GM21423 (cell line): ENCODE data around the gene OR1G1.
"Not testable (repeated sequence)": the region's sequence is repeated elsewhere in the genome, so short reads cannot be mapped to it uniquely, and the experiment has no call there.

ENCODE experiments used
- ATAC-seq: cut with Tn5 transposase; IDR thresholded peaks from one replicate; pipeline ENCODE4 v1.9.1; 2021; ENCODE audit warnings: mild to moderate bottlenecking, moderate library complexity; ENCODE audit not compliant: unreplicated experiment

Gene OR1G1

GRCh38 chr17:3127451-3127850 lies at the start of gene OR1G1:
Gene OR1G1, minus strand, starts transcription at chr17:3127551. Its CDS starts 0 bp downstream, at chr17:3127551.
- no peak for ATAC-seq

GRCh38 chr17:3167574-3167973 lies 40.2 kb upstream of the OR1G1 start:
- no peak for ATAC-seq

GRCh38 chr17:3157218-3157617 lies 29.9 kb upstream of the OR1G1 start:
- ATAC-seq: no peak

GRCh38 chr17:3137494-3137893 lies 10.1 kb upstream of the OR1G1 start:
- ATAC-seq: not testable (repeated sequence)

DNA sequence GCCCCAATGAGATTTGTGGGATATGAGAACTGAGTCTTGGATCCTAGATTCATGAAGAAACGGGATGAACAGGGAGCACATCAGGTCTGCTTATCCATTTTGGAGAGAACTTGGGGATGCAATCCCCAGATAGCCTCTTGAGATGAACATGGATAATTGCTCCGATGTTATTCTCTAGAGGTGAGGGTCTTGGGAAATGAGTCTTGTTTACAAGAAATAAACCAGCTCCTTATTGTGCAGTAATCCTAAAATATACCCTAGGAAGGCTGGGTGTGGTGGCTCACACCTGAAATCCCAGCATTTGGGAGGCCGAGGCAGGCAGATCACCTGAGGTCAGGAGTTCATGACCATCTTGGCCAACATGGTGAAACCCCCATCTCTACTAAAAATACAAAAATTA lies 23.0 kb downstream of the OR1G1 start, which contains the start of gene OR1D2:
TSS of gene OR1D2 (minus strand) at position 101 of the 400 bp plus-strand sequence. CDS start 11,426 bp downstream, outside the sequence.
- no peak for ATAC-seq
